Fibroblast of skin of scalp (primary cell): ENCODE results near the gene TBC1D8.
A peak's percentile ranks its signal among the peaks of the same experiment; 100 is the strongest.

ENCODE experiments used
- DNase-seq: peaks from one replicate; pipeline ENCODE4 v3.0.0-alpha.2; 2013

The TBC1D8 gene

DNA sequence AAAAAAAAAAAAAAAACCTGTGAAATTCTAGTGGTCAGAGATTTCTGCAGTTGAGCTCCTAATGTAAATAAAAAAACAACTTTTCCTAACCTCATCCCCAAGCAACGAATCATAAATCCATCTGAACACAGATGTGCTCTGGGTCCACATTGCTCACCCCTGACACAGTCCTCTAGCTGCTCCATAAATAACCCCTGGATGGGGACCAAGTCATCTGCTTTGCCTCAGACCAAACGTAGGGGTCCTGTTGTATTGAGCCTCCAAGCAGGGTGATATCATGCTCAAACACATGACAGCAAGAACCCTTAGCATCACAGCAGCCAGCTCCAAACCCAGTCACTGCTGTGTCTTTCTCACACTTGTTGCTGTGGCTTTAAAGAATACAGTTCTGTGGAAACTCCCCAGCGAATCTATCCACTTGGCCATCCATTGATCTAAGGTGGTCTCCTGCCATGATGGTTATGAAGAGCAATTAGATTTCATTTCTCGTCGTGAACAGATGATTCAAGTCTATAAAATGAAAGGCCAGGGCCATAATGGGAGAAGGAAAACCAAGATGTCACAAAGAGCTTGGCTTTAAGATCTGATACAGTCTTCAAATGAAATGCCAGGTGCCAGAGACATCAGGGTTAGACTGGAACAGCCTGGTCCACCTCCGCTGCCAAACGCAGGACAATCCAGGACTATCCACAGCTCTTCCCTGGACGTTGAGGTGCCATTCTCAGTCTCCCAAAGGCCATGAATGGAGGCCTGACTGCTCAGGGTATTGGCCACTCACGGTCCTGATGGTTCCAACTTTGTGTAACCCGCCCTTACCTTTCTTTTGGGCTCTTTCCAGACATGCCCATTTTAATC, 39.0 kb downstream of the TBC1D8 start:
- peak; percentile 43 for DNase-seq

DNA sequence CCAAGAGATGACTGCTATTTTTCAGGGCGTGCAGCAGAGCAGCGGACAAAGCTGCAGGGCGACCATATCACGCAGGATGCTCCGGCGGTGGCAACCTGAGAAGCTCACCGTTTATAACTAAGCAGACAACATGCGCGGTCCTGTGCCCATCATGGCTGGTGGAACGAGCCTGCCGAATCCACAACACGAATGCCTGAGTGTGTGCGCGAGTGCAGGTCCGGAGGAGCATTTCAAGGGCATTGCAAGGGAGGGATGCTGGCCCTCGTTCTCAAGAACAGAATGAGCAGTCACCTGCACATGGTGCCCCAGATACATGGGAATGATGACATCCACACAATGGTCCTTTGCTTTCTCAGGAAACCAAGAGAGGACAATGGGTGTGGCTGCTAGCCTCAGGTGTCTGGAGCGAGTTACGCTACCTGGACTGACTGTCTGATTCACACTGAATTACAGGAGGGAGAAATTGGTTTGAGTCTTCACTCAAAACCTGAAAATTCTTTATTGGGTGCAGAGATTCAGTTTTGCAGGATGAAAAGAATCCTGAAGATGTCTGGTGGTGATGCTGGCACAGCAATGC, 39.8 kb downstream of the TBC1D8 start:
- no peak for DNase-seq

DNA sequence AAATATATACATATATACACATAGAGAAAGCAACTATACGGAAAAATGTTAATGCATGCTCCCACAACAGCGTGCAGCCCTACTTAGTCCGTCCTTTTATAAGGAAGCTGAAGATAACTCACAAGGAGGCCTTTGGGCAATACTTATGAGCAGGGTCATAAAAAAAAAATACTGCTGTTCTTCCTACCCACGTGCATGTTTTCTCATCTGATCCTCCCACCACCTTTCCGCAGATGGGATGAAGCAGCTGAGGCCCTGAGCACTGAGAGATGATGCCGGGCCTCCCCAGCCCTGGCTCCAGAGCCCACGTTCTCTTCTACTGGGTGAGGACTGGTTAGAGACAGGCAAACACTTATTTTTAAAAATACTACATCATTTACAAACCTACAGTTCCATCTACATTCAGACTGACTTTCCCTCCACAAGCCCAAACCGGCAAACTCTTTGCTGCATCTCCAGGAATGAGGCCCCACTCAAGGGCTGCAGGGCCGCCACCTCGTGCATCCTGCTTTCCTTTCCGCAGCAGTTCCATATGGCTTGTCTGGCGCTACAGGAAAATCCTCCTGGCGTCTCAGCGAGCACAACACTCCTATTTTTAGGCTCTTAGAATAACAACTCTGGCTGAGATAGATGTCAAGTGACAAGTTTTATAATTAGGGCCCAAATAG, 41.6 kb downstream of the TBC1D8 start:
- no peak for DNase-seq

DNA sequence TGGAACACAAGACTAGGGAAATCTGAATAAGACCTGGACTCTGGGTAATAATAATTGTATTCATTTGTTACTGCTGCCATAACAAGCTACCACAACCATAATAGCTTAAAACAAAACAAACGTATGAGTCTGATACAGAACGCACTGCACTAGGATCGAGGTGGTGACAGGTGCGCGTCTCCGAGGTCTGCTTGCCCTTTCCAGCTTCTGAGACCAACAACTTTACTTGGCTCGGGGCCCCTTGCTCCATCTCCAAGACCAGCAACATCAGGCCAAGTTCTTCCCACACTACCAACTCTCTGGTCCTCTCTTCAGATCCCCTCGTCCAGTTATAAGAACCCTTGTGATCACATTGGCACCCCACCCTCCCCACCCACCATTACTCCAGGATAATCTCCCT, 42.8 kb downstream of the TBC1D8 start:
- no peak for DNase-seq

DNA sequence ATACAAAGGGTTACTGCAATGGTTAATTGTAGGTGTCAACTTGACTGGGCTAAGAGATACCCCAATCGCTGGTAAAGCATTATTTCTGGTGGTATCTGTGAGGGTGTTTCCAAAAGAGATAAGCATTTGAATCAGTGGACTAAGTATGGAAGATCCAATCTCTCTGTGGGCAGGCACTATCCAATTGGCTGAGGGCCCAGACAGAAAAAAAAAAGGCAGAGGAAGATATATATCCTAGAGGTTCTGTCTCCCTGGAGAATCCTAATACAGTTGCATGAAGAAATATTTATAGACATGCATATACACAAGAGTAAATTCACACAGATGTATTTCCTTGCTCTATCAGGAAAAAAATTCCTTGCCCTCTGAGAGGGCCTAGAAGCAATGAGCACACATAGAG, 43.9 kb downstream of the TBC1D8 start:
- no peak for DNase-seq

DNA sequence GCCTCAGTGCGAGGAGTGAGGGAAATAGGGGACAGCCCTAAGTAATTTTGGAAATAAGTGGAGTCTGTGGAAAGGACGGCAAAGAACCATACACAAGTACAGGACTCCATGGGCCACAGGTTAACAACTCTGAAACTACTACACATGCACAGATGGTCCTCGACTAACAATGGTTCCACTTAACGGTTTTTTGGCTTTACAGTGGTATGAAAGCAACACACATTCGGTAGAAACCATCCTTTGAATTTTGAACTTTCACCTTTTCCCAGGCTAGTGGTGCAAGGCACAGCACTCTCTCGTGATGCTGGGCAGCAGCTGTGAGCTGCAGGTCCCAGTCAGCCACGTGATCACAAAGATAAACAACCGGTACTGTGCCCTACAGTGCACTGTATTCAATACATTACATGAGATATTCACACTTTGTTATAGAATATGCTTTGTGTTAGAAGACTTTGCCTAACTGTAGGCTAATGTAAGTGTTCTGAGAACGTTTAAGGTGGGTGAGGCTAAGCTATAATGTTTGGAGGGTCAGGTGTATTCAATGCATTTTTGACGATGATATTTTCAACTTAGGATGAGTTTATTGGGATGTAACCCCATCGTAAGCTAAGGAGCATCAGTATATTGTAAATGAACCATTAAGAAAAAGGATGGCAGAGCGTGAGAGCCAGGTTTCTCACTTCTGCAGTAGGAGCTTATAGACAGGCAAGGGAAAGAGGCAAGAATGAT, 44.6 kb downstream of the TBC1D8 start:
- DNase-seq, result no peak

DNA sequence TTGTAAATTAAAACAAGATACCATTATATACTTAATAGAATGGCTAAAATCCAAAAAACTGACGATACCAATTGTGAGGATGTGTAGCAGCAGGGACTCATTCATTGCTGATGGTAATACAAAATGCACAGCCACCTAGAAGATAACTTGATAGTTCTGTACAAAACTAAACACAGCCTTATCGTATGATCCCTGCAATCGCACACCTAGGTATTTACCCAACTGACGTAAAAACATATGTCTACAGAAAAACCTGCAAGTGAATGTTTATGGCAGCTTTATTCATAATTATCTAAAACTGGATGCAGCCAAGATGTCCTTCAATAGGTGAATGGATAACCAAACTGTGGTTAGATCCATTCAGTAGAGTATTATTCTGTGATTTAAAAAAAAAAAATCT, 45.5 kb downstream of the TBC1D8 start:
- no peak for DNase-seq

DNA sequence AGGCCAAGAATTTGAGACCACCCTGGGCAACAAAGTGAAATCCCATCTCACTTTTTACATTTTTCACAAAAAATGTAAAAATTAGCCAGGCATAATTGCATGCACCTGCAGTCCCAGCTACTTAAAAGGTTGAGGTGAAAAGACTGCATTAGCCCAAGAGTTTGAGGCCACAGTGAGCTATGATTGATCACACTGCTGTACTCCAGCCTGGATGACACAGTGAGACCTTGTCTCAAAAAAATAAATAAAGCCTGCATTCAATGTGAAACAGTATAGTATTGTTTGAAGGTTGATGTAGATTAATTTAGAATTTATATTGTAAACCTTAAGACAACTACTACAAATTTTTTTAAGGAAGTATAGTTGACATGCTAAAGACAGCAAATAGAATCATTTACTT, 53.5 kb downstream of the TBC1D8 start:
- DNase-seq, result no peak

DNA sequence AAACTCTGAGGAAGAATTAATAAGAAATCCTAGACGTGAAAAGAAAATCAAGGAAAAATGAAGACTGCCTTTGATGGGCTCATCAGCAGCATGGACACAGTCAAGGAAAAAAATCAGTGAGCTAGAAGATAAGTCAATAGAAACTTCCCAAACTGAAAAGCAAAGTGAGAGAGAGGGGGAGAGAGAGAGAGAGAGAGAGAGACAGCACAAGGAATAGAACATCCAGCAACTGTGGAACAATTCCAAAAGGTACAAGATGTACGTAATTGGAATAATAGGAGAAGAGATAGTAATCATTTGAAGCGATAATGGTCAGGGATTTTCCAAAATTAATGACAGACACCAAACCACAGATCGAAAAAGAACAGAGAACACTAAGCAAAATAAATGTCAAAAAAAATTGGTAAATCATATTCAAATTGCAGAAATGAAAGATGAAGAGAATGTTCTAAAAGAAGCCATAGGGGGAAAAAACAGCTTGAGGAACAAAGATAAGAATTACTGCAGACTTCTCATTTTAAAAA, 54.5 kb downstream of the TBC1D8 start:
- no peak for DNase-seq

DNA sequence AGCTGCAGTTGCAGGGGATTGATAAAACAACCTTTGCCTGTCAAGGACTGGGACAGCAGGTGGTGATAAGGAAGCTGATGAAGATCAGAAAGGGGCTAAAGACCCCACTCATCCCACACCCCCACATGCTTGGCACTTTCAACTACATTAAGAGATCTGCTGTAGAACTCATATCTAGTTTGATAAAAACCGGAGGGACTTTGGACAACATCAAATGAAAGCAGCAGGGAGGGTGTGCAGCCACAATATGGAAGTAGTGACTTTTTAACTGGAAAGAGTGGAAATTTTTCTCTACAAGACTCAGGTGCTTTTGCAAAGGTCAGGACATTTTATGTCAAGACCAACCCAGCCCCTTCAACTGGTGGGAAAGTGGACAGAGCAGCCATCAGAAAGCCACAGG, 56.8 kb downstream of the TBC1D8 start:
- no peak for DNase-seq

DNA sequence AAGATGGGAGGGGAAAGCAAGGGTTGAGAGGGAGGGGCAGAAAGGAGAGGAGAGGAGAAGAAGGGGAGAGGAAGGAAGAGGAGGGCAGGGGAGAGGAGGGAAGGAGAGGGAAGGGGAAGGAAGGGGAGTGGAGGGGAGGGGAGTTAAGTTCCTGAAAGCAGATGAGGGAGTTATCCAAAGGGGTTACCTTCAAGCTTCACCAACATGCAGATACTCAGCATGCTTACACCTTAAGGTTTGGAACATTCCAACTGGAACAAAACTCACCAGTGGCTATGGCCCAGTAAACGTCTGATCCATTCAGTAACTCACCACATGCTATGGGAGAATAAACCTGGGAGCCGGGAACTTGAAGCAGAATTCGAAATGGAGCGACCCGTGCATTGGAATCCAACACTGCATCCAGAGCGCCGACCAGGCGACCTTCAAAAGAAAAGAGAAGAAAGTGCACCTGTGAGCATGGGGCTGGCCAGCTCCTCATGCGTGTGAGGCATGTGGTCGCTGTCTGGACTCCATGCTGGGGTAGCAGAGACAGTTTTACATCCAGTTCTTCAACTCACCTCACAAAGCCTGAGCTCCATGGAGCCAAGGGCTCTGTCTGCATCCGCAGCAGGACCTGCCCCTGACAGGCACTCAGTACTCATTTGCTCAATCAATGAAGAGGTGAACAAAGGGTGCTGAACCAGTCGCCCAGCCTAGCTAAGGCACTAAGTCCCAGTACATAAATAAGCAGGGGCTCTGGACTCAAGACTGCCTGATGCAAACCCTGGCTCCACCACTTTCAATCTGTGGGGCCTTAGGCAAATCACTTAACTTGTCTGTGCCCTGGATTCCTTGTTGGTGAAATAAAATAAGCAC, 61.0 kb downstream of the TBC1D8 start:
- no peak for DNase-seq

DNA sequence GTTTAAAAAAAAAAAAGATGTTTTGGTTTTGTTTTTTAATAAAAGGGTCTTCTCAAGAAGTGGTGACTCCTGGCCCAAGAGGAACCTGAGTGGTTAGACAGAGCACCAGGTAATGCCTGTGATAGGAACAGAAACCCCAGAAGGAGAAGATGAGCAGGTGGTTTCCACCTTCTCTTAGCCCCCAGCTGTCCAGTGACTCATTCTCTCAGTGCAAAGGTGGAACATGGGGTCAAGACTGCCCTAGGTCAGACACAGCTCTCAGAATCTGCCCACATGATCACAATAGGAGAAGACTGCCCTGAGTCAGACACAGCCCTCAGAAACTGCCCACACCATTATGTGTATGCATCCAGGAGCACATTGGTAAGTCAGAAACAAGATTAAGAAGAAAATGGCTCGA, 61.8 kb downstream of the TBC1D8 start:
- DNase-seq, result no peak

DNA sequence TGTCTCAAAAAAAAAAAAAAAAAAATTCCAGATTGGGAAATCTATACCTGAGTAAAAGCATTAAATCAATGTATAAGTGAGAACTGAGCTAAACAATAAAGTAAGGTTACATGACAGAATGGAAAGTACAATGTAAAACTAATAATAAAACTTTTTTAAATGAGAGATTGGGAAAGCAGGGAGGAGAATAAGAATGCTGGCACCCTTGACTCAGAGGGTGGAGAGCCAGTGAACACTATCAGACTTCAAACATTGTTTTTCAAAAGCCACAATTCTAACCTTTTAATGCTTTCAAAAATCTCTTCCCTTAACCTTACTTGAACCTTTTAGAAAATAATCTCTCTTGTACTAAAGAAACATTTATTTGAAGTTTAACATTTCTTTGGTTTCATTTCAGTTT, 63.5 kb downstream of the TBC1D8 start:
- DNase-seq, result no peak

DNA sequence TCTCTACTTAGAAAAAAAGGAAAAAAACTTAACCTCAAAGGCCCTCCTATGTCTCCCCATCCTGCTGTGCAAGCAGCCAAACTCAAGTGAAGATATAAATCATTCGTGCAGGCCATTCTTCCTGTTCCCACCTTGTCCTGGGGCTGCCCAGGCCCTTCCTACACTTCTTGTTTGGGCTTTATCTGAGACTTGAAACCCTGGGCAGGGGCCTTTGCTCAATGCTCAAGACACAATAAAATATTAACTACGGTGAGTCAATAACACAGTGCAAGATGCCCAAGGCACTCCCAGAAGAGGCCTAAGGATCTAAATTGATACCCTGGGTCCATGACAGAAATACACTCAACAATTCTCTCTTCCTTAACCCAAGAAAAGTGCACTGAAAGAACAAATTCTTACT, 67.6 kb downstream of the TBC1D8 start:
- DNase-seq, result no peak

DNA sequence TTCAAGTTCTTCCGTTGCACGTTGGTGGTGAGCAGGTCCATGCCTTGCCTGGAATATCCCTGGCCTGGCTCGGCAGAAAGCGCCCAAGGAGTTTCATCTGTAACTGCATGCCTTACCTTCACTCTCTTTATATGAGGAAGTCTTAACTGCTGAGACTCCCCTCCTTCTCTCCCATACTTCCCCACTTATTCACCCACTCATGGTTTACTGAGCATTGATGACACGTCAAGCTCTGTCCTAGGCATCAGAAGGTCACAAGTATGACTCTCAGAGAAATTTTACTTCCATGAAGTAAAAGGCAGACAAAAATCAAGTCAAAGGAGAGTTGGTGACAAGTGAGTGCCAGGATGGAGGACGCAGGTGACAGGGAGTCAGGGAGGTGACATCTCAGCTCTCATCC, 68.2 kb downstream of the TBC1D8 start:
- no peak for DNase-seq

DNA sequence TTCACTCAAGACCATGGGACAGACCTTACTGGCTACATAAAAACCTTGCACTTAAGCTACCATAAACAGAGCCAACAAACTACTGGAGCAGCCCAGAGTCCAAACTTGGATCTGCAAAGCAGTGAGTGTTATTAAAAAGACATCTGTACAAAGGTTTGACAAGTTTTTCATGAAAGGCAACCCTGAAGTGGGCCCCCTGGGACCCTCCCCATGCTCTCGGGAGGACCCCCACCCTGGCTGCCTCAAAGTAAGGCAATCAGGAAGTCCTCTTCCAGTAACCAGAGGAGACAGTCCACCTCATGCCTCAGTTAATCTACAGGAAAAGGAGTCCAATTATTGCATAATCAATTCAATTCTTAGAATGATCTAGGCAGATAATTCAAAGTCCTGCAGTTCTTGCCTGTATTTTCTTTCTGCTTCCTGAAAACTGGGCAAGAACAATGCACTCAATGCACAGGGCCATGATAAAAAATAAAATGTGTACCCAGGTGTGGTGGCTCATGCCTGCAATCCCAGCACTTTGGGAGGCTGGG, 69.7 kb downstream of the TBC1D8 start:
- DNase-seq, result no peak

DNA sequence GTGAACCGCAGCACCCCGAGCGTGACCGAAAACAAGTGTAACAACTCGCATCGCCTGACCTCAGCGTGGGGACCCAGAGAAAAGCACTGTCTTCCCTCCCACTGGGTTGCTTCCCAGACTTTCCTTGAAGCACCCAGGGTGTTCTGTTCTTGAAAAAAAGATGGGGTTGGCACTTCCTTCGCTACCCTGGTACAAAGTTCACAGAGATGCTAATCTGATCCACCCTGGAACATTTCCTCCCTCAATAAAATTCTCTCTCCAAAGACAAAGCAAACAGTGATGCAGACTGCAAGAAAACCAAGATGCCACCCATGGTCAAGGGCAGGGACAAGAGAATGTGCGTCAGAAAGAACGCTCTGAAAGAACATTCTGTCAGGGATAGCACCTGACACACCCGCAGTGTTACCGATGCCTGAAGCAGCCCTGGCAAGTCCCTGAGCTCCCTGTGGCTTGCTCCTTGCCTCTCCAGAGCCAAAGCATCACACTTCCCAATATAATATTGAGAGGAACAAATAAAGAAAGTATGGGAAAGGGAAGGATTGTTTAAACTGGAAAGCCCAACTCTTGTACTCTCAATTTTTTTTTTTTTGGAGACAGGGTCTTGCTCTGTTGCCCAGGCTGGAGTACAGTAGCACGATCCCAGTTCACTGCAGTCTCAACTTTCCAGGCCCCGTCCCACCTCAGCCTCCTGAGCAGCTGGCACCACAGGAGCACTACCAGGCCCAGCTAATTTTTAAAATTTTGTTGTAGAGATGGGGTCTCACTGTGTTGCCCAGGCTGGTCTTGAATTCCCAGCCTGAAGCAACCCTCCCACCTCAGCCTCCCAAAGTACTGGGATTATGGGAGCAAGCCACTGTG, 70.7 kb downstream of the TBC1D8 start:
- DNase-seq, result no peak

DNA sequence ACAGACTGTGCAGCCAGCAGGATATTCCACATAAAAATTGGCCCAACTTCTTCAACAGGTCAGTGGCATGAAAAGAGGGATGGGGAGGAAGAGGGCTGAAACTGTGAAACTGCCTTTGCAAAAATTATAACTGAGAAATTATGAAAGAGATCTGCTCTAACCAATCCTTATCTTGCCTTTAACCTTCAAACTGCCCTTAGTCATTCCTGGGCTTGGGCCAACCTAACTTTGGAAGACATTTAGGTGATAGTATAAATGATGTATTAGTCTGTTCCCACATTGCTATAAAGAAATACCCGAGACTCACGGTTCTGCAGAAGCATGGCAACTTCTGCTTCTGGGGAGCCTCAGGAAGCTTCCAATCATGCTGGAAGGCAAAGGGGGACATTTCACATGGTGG, 74.6 kb downstream of the TBC1D8 start:
- no peak for DNase-seq

DNA sequence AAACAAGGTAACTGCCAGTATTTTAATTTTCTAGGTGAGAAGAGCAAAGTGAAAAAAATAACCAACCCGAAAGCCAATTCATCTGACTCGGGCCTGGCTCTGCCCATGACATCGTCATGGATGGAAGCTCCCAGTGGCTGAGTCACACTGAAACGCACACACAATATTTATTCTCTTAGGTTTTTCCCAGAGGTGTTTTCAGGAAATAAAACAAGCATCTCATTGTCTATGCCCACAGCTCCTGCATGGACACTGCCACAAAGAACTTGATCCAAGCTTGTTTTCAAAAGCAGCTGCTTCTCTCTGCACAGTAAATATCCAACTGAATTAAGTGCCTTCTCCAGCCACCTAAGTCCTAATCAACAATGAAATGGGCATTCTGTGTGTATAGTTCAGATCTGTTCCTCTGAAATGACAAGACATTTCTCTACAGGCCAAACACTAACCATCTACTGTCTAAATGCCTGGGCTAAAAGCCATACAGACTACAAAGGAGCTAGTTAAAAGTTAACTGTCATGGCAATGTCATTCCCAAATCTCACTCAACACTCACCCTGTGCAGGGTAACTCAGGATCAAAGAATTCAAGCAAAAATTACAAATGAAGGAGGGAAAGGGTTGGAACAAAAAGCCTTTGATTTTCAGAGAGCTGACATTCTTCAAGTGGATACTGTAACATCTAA, 86.2 kb downstream of the TBC1D8 start:
- DNase-seq, result peak; percentile 16

DNA sequence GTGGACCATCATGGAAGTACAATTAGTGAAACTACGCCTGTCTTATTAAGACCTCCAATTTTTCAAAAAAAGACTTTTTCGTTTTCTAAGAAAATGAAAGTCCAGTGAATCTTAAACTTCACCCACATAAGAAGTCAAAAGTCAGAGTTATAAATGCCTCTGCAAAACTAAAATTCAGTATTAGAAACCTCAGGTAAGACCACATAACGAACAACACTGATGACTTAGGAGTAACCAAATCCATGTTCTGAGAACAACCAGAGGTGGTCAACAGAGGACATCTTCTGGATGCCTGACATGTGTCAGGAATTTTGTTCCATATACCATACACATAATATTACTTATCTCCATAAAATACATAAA, 86.7 kb downstream of the TBC1D8 start:
- no peak for DNase-seq
